ENCODE data around the gene NUF2. TPM values are rescaled to one million over a fixed set of nuclear protein-coding genes. Genes with fewer than 3 reads are reported as not detected.

NUF2 gene
- polyA plus RNA-seq, 1 donor (not counting 4 experiments of a cell fraction or from before 2014, with no cell fraction given) = 10.6 TPM

- Histone ChIP-seq H3K9ac (ENCODE audit: control insufficient read depth, extremely low read depth, insufficient read depth, low read length) (no peak overlapping the region), H2AFZ (ENCODE audit: control insufficient read depth, low read length) (no peak overlapping the region), H3K9me1 (ENCODE audit: control insufficient read depth, extremely low read depth, insufficient read depth, low read length) (no peaks in the 10 kb centered on the region), H3K4me2 (ENCODE audit: control insufficient read depth, extremely low read depth, insufficient read depth, low read depth, low read length) (no peak overlapping the region), H3K4me3 (ENCODE audit: control insufficient read depth in 2 of 3, extremely low read depth in 1 of 3, insufficient read depth in 2 of 3, low read depth in 1 of 3, low read length in 3 of 3) (no peak overlapping the region), H4K20me1 (ENCODE audit: control insufficient read depth, extremely low read depth, insufficient read depth, low read length) (no peaks in the 10 kb centered on the region), H3K27me3 (ENCODE audit: control insufficient read depth, extremely low read depth, insufficient read depth, low read length) (no peaks in the 10 kb centered on the region), H3K79me2 (ENCODE audit: control insufficient read depth, insufficient read depth, low read length) (no peaks in the 10 kb centered on the region), H3K36me3 (ENCODE audit: control insufficient read depth in 2 of 2, extremely low read depth in 1 of 2, insufficient read depth in 2 of 2, low read length in 2 of 2) (no peaks in the 10 kb centered on the region), H3K9me3 (ENCODE audit: control insufficient read depth, low read depth, low read length) (no peaks in the 10 kb centered on the region), H3K27ac (ENCODE audit: control insufficient read depth, insufficient read depth, low read length) (no peak overlapping the region), H3K4me1 (ENCODE audit: control insufficient read depth, extremely low read depth, insufficient read depth, low read length) (no peaks in the 10 kb centered on the region)
- no peak for TF ChIP-seq EZH2 (IDR thresholded peaks at IDR 0.05; ENCODE audit: low read length)
- no peak for TF ChIP-seq CTCF (optimal IDR thresholded peaks at IDR 0.05 in 1 of 3, IDR thresholded peaks at IDR 0.05 in 1 of 3, conservative IDR thresholded peaks at IDR 0.05 in 1 of 3; ENCODE audit: extremely low read depth in 1 of 3, insufficient read depth in 2 of 3, low read length in 3 of 3)
- FAIRE-seq (no peak), DNase-seq (ENCODE audit: low read depth, low spot score) (no peak)
- dilution Hi-C loops (cut with MboI; ENCODE audit: extremely low pct_ligation_motif_present, low sequenced_read_pairs) = no loop called here
These were observed 50.8 kb downstream of the NUF2 start for GRCh38 chr1:163372576-163372975.

- dilution Hi-C loops (cut with MboI; ENCODE audit: extremely low pct_ligation_motif_present, low sequenced_read_pairs) = no loop called here
- Histone ChIP-seq H3K9ac (ENCODE audit: control insufficient read depth, extremely low read depth, insufficient read depth, low read length) (no peak overlapping the region), H3K4me2 (ENCODE audit: control insufficient read depth, extremely low read depth, insufficient read depth, low read depth, low read length) (no peak overlapping the region), H4K20me1 (ENCODE audit: control insufficient read depth, extremely low read depth, insufficient read depth, low read length) (no peaks in the 10 kb centered on the region), H3K4me3 (ENCODE audit: control insufficient read depth in 2 of 3, extremely low read depth in 1 of 3, insufficient read depth in 2 of 3, low read depth in 1 of 3, low read length in 3 of 3) (no peak overlapping the region), H3K27ac (ENCODE audit: control insufficient read depth, insufficient read depth, low read length) (no peak overlapping the region), H3K9me3 (ENCODE audit: control insufficient read depth, low read depth, low read length) (no peaks in the 10 kb centered on the region), H3K4me1 (ENCODE audit: control insufficient read depth, extremely low read depth, insufficient read depth, low read length) (no peaks in the 10 kb centered on the region), H3K36me3 (ENCODE audit: control insufficient read depth in 2 of 2, extremely low read depth in 1 of 2, insufficient read depth in 2 of 2, low read length in 2 of 2) (no peaks in the 10 kb centered on the region), H3K9me1 (ENCODE audit: control insufficient read depth, extremely low read depth, insufficient read depth, low read length) (no peaks in the 10 kb centered on the region), H2AFZ (ENCODE audit: control insufficient read depth, low read length) (no peak overlapping the region), H3K27me3 (ENCODE audit: control insufficient read depth, extremely low read depth, insufficient read depth, low read length) (no peaks in the 10 kb centered on the region), H3K79me2 (ENCODE audit: control insufficient read depth, insufficient read depth, low read length) (no peaks in the 10 kb centered on the region)
- DNase-seq (ENCODE audit: low read depth, low spot score) (no peak), FAIRE-seq (no peak)
- TF ChIP-seq CTCF (optimal IDR thresholded peaks at IDR 0.05 in 1 of 3, IDR thresholded peaks at IDR 0.05 in 1 of 3, conservative IDR thresholded peaks at IDR 0.05 in 1 of 3; ENCODE audit: extremely low read depth in 1 of 3, insufficient read depth in 2 of 3, low read length in 3 of 3) (no peak), EZH2 (IDR thresholded peaks at IDR 0.05; ENCODE audit: low read length) (no peak)
These were observed 56.8 kb downstream of the NUF2 start for GRCh38 chr1:163378554-163378953.

Data from keratinocyte (primary cell).